K562 (cell line): ENCODE data around the gene TMPRSS6. TPM values are rescaled to one million over a fixed set of nuclear protein-coding genes. Genes with fewer than 3 reads are reported as not detected.

Experiments used
- ATAC-seq: fragments of 200-7000 bp; cut with Tn5 transposase; 3 replicates; pipeline ENCODE4 v1.9.1; 2020; ENCODE audit warnings: moderate library complexity
- BruUV-seq: library from RNA; stranded (reverse); fragments of 400-500 nt; replicated peaks from 2 replicates; lab custom pipeline; 2021; lab: Mats Ljungman, UMichigan
- CTCF ChIA-PET: fragments of 300-600 bp; formaldehyde crosslinking; extraction: SDS; loops from one replicate; lab custom pipeline; 2021; ENCODE audit warnings: low intra/inter-chr PET ratio; lab: Yijun Ruan, JAX
- POLR2A ChIA-PET: fragments of 300-600, 350-650 bp; sonication (Branson Sonifier 250); formaldehyde crosslinking; extraction: SDS; loops from one replicate; lab custom pipeline; 2021; ENCODE audit warnings: antibody characterized with exemption, inconsistent platforms; lab: Yijun Ruan, JAX
- DNase-seq, 4 experiments: peaks; one replicate each; pipeline versions ENCODE4 v3.0.0 to v3.0.0-alpha.2; 2011 to 2018; ENCODE audit warnings: low spot score in 3 of 4, mixed read lengths in 3 of 4; ENCODE audit errors: extremely low read depth in 1 of 4
- FAIRE-seq: peaks from 2 replicates; lab custom pipeline; 2011; peaks lifted over from hg19 to GRCh38; lab: Jason Lieb, UNC
- H2AFZ ChIP-seq: 2 replicates; pipeline ENCODE4 v1.6.0; 2011; ENCODE audit warnings: low read depth, low read length, control low read depth, inconsistent platforms
- H3K27ac ChIP-seq: fragments of 200-600 bp; 3 replicates; pipeline ENCODE4 v1.8.0; 2011; ENCODE audit warnings: low read depth, mild to moderate bottlenecking, control low read depth, inconsistent platforms, low read length, moderate library complexity, mixed read lengths; ENCODE audit errors: extremely low read depth
- H3K27me3 ChIP-seq, 2 experiments: fragments of 300-600 bp in 1 of 2; 2 replicates in 1 of 2; 3 replicates in 1 of 2; pipeline versions ENCODE4 v1.6.0 to v1.8.0; 2011; ENCODE audit warnings: inconsistent platforms in 2 of 2, low read length in 2 of 2, mild to moderate bottlenecking in 1 of 2, mixed read lengths in 1 of 2, moderate library complexity in 1 of 2; ENCODE audit not compliant: control insufficient read depth in 2 of 2, insufficient read depth in 2 of 2
- H3K36me3 ChIP-seq: fragments of 300-600 bp; 3 replicates; pipeline ENCODE4 v1.8.0; 2011; ENCODE audit warnings: mild to moderate bottlenecking, low read length, inconsistent platforms; ENCODE audit not compliant: control insufficient read depth, insufficient read depth
- H3K4me1 ChIP-seq, 2 experiments: fragments of 200-600 bp in 1 of 2; replicated peaks in 1 of 2; 2 replicates in 1 of 2; 3 replicates in 1 of 2; pipeline versions ENCODE4 v1.5.1 to v1.8.0; 2011; ENCODE audit warnings: inconsistent platforms in 2 of 2, low read length in 2 of 2, mild to moderate bottlenecking in 1 of 2, mixed read lengths in 1 of 2, moderate library complexity in 1 of 2; ENCODE audit not compliant: control insufficient read depth in 2 of 2, insufficient read depth in 2 of 2
- H3K4me2 ChIP-seq: 2 replicates; pipeline ENCODE4 v1.6.1; 2011; ENCODE audit warnings: low read length, control low read depth, inconsistent platforms, mixed read lengths; ENCODE audit not compliant: insufficient read depth
- H3K4me3 ChIP-seq: fragments of 200-600 bp; sonication (generic), shearing (Covaris generic); 2 replicates; pipeline ENCODE4 v1.5.1; 2016; ENCODE audit warnings: control low read depth, inconsistent platforms
- H3K79me2 ChIP-seq: fragments of 200-600 bp; 3 replicates; pipeline ENCODE4 v1.8.0; 2011; ENCODE audit warnings: low read length, inconsistent platforms; ENCODE audit not compliant: control insufficient read depth, insufficient read depth
- H3K9ac ChIP-seq, 2 experiments: 2 replicates each; pipeline versions ENCODE4 v1.6.0 to v1.6.1; 2011; ENCODE audit warnings: low read depth in 2 of 2, low read length in 2 of 2, control low read depth in 1 of 2, inconsistent platforms in 1 of 2, mild to moderate bottlenecking in 1 of 2, mixed read lengths in 1 of 2; ENCODE audit not compliant: insufficient read depth in 1 of 2
- H3K9me1 ChIP-seq: one replicate; pipeline ENCODE4 v1.6.0; 2011; ENCODE audit warnings: inconsistent platforms, mild to moderate bottlenecking, low read length, moderate library complexity; ENCODE audit not compliant: control insufficient read depth, insufficient read depth
- H3K9me3 ChIP-seq: replicated peaks from 2 replicates; pipeline ENCODE4 v1.5.1; 2011; ENCODE audit warnings: low read depth, low read length, inconsistent platforms; ENCODE audit not compliant: control insufficient read depth, insufficient read depth
- H4K20me1 ChIP-seq: replicated peaks from 2 replicates; pipeline ENCODE4 v1.6.1; 2011; ENCODE audit warnings: low read length, inconsistent platforms, mixed read lengths; ENCODE audit not compliant: control insufficient read depth, insufficient read depth
- CHD4 ChIP-seq: fragments of 200-600 bp; sonication (generic); IDR thresholded peaks from 3 replicates; pipeline ENCODE4 v1.6.1; 2012; ENCODE audit warnings: low read depth, mild to moderate bottlenecking, mixed read lengths, low read length, inconsistent platforms; ENCODE audit not compliant: insufficient read depth, insufficient replicate concordance, poor library complexity, severe bottlenecking
- ETV5 ChIP-seq: sonication (generic); formaldehyde crosslinking; IDR thresholded peaks from 2 replicates; pipeline ENCODE4 v1.4.0; 2020; ENCODE audit warnings: low read depth, mild to moderate bottlenecking, missing genetic modification reagents
- ETV6 ChIP-seq, 3 experiments: fragments of 150-350 bp in 1 of 3; sonication (generic) in 1 of 3; formaldehyde crosslinking in 1 of 3; IDR thresholded peaks; 2 replicates each; pipeline versions ENCODE4 v1.6.1 to v1.8.0; 2014 to 2022; ENCODE audit warnings: borderline replicate concordance in 2 of 3, low read depth in 2 of 3, antibody characterized with exemption in 1 of 3, low read length in 1 of 3, mild to moderate bottlenecking in 1 of 3, missing genetic modification reagents in 1 of 3
- KLF6 ChIP-seq: fragments of 250-450 bp; sonication (Bioruptor Pico); IDR thresholded peaks from 2 replicates; pipeline ENCODE4 v1.4.0; 2020; ENCODE audit warnings: mild to moderate bottlenecking, moderate library complexity, borderline replicate concordance
- MBD2 ChIP-seq: sonication (generic); IDR thresholded peaks from 2 replicates; pipeline ENCODE4 v1.6.1; 2016; ENCODE audit warnings: low read depth, borderline replicate concordance
- MTA1 ChIP-seq: fragments of 450-650 bp; IDR thresholded peaks from 2 replicates; pipeline ENCODE4 v1.6.1; 2017; ENCODE audit warnings: borderline replicate concordance
- RB1 ChIP-seq: fragments of 450-650 bp; IDR thresholded peaks from 2 replicates; pipeline ENCODE4 v1.6.1; 2017; ENCODE audit warnings: low read depth, mild to moderate bottlenecking
- RBFOX2 ChIP-seq: fragments of 200-400 bp; formaldehyde crosslinking; IDR thresholded peaks from 2 replicates; pipeline ENCODE4 v1.6.1; 2017; ENCODE audit warnings: low read depth, mild to moderate bottlenecking, low read length, moderate library complexity
- SRSF3 ChIP-seq: fragments of 200-400 bp; formaldehyde crosslinking; IDR thresholded peaks from 2 replicates; pipeline ENCODE4 v1.6.1; 2016; ENCODE audit warnings: mild to moderate bottlenecking, low read length, moderate library complexity; ENCODE audit not compliant: insufficient read depth
- STAG1 ChIP-seq: sonication (generic); formaldehyde crosslinking; IDR thresholded peaks from 2 replicates; pipeline ENCODE4 v1.5.0; 2020; ENCODE audit warnings: missing genetic modification reagents, borderline replicate concordance
- U2AF1 ChIP-seq: fragments of 200-400 bp; formaldehyde crosslinking; optimal IDR thresholded peaks from 2 replicates; pipeline ENCODE3; 2017; ENCODE audit warnings: mild to moderate bottlenecking, low read depth, low read length, moderate library complexity
- ZNF274 ChIP-seq: IDR thresholded peaks from 2 replicates; pipeline ENCODE4 v1.6.1; 2011; ENCODE audit warnings: low read depth, mild to moderate bottlenecking, low read length, moderate library complexity, borderline replicate concordance
- ZNF707 ChIP-seq: fragments of 250-450 bp; sonication (Bioruptor Pico); conservative IDR thresholded peaks from 2 replicates; pipeline ENCODE4 v1.8.0; 2022; ENCODE audit warnings: inconsistent platforms, mild to moderate bottlenecking, moderate library complexity
- WGBS: fragments of 100-300 bp; shearing (Covaris generic); methylation state at CpG from one replicate; pipeline ENCODE4 v1.1.6; 2016; ENCODE audit warnings: low coverage, mixed read lengths; ENCODE audit not compliant: insufficient coverage; ENCODE audit errors: missing lambda C conversion rate; 5-methylcytosine and 5-hydroxymethylcytosine counted together
- in situ Hi-C: fragments of 300-500 bp; cut with MboI; formaldehyde crosslinking; loops from 4 replicates; pipeline ENCODE4 v1.15.0; 2018; ENCODE audit warnings: inconsistent platforms, mixed read lengths
- intact Hi-C: fragments of 100-400 bp; cut with micrococcal nuclease; formaldehyde crosslinking; loops from 2 replicates; pipeline ENCODE4 v1.14.2; 2022
- polyA plus RNA-seq, 8 experiments: library from polyadenylated mRNA; depleted of rRNA in 4 of 8; stranded (reverse) in 5 of 8; unstranded in 3 of 8; fragments of >200 nt; fragmentation: Nextera tagmentation in 2 of 8; fragmentation: Illumina TruSeq in 1 of 8; extraction: Ambion mirVana in 2 of 8; extraction: Trizol in 1 of 8; gene quantifications; 2 replicates each; pipeline versions ENCODE4 v1.2.1 to v1.2.3, GENCODE V29; 2011 to 2014; ENCODE audit warnings: inconsistent platforms in 1 of 8, missing spikeins in 1 of 8
- total RNA-seq, 7 experiments: library from RNA; depleted of rRNA in 6 of 7; stranded (reverse); fragments of >200 nt in 6 of 7; fragmentation: Illumina TruSeq in 2 of 7; extraction: Trizol in 2 of 7; gene quantifications; 2 replicates each; pipeline versions ENCODE4 v1.2.1 to v1.2.3, GENCODE V29; 2011 to 2021; ENCODE audit warnings: low replicate concordance in 1 of 7

Gene TMPRSS6
- total and polyA plus RNA-seq, 9 of the 15 experiments (the other 6 are each of a cell fraction or from before 2014, with no cell fraction given) = 0.03 TPM; not detected in 8

- H3K9me3 ChIP-seq = no peaks in the 10 kb centered on the region; the same call in 1 of the 2 replicates
- BruUV-seq = no TSS peak
- ChIA-PET CTCF (no interaction called here), POLR2A (interaction anchor here (0.6 kb wide), 1 partner anchor 59 kb away, joined by 4 read pairs; no protein-coding TSS in a partner anchor)
- H3K4me2 ChIP-seq = no peak overlapping the region
- H3K9ac ChIP-seq = no peak overlapping the region
- peaks cover 0 to 57% of the 10 kb centered on the region in 2 experiments; a peak in 4 of 5 replicates for H3K27me3 ChIP-seq
- no peaks in the 10 kb centered on the region; the same call in 1 of the 2 replicates for H4K20me1 ChIP-seq
- TF ChIP-seq KLF6 (CRISPR knock-in tag) = no peak
- TF ChIP-seq U2AF1 = no peak
- TF ChIP-seq ETV6 (IDR thresholded peaks at IDR 0.05; ENCODE audit: borderline replicate concordance in 1 of 2, low read depth in 2 of 2, low read length in 1 of 2) = no peak
- no peak for TF ChIP-seq ETV6 (CRISPR knock-in tag; IDR thresholded peaks at IDR 0.05; ENCODE audit: borderline replicate concordance)
- TF ChIP-seq ZNF707 = no peak
- TF ChIP-seq SRSF3 = no peak
- no peak for TF ChIP-seq ETV5 (CRISPR knock-in tag)
- TF ChIP-seq MBD2 = no peak
- TF ChIP-seq RB1 = no peak
- TF ChIP-seq MTA1 = no peak
- TF ChIP-seq CHD4 = no peak
- no peak for TF ChIP-seq RBFOX2
- TF ChIP-seq ZNF274 = no peak
- no peak for TF ChIP-seq STAG1 (CRISPR knock-in tag)
- no peaks in the 10 kb centered on the region for H3K9me1 ChIP-seq
- intact Hi-C loops = no loop called here
- in situ Hi-C loops = no loop called here
- H3K36me3 ChIP-seq = no peaks in the 10 kb centered on the region
- H3K79me2 ChIP-seq = no peaks in the 10 kb centered on the region
- WGBS = 14% methylated on average over 11 of the region's 13 CpGs
- no peak for DNase-seq
- FAIRE-seq = no peak
- ATAC-seq = no peak
- no peaks in the 10 kb centered on the region; a peak in 1 of 5 replicates for H3K4me1 ChIP-seq
- H2AFZ ChIP-seq = no peak overlapping the region
- H3K4me3 ChIP-seq = no peak overlapping the region
- no peak overlapping the region for H3K27ac ChIP-seq
Observed at GRCh38 chr22:37157516-37158285, 48.2 kb upstream of the TMPRSS6 start.
